HG03521 (cell line): ENCODE data around the gene CBFA2T3.

Source experiments
- ATAC-seq: cut with Tn5 transposase; IDR thresholded peaks from one replicate; pipeline ENCODE4 v1.9.1; 2021; ENCODE audit warnings: mild to moderate bottlenecking, moderate library complexity; ENCODE audit not compliant: unreplicated experiment

Gene CBFA2T3

GRCh38 chr16:88999457-89000206 lies 22.6 kb upstream of the CBFA2T3 start:
- ATAC-seq = no peak

- no peak for ATAC-seq
Measured at GRCh38 chr16:88995746-88996535, 18.9 kb upstream of the CBFA2T3 start.

- no peak for ATAC-seq
Measured at GRCh38 chr16:88995194-88995593, 18.2 kb upstream of the CBFA2T3 start.

GRCh38 chr16:88994695-88995094 lies 17.7 kb upstream of the CBFA2T3 start:
- no peak for ATAC-seq

GRCh38 chr16:88993946-88994600 lies 17.1 kb upstream of the CBFA2T3 start:
- ATAC-seq = no peak

GRCh38 chr16:88993166-88993761 lies 16.3 kb upstream of the CBFA2T3 start:
- no peak for ATAC-seq

- no peak for ATAC-seq
Measured at GRCh38 chr16:88992351-88993165, 15.6 kb upstream of the CBFA2T3 start.

GRCh38 chr16:88991813-88992350 lies 14.9 kb upstream of the CBFA2T3 start:
- ATAC-seq = no peak

- ATAC-seq = no peak
Measured at GRCh38 chr16:88989852-88990547, 13.0 kb upstream of the CBFA2T3 start.

- ATAC-seq = no peak
Measured at GRCh38 chr16:88988980-88989811, 12.2 kb upstream of the CBFA2T3 start.

GRCh38 chr16:88985521-88985920 lies 8.5 kb upstream of the CBFA2T3 start:
- no peak for ATAC-seq

GRCh38 chr16:88983771-88984687 lies 7.0 kb upstream of the CBFA2T3 start:
- ATAC-seq = no peak

- ATAC-seq = no peak
Measured at GRCh38 chr16:88983165-88983564, 6.2 kb upstream of the CBFA2T3 start.

GRCh38 chr16:88982286-88983084 lies 5.5 kb upstream of the CBFA2T3 start:
- ATAC-seq = no peak

- ATAC-seq = no peak
Measured at GRCh38 chr16:88979353-88980015, 2.5 kb upstream of the CBFA2T3 start.

- ATAC-seq = no peak
Measured at GRCh38 chr16:88978608-88979346, 1.8 kb upstream of the CBFA2T3 start.
